Measurements from ENCODE around the gene TMEM266. TPM values are rescaled to one million over a fixed set of nuclear protein-coding genes. Genes with fewer than 3 reads are reported as not detected.

Gene TMEM266
- total RNA-seq, 4 donors from 2014 or later, result 0.19 to 0.72 (median 0.38) TPM; not detected in 1

GRCh38 chr15:76190070-76190564, 130.3 kb downstream of the TMEM266 start:
- no peak for TF ChIP-seq CTCF (IDR thresholded peaks at IDR 0.05)
- DNase-seq (ENCODE audit: low spot score) (no peak), ATAC-seq (ENCODE audit: low FRiP score) (no peak)

GRCh38 chr15:76190751-76191538, 131.2 kb downstream of the TMEM266 start:
- TF ChIP-seq CTCF (IDR thresholded peaks at IDR 0.05), result peak in 2 of 3 donors; percentile 9 to 46
- peak; percentile 57 for DNase-seq (ENCODE audit: low spot score)
- peak; percentile 72 for ATAC-seq (ENCODE audit: low FRiP score)

GRCh38 chr15:76191539-76192244, 131.9 kb downstream of the TMEM266 start:
- no peak for TF ChIP-seq CTCF (IDR thresholded peaks at IDR 0.05)
- DNase-seq (ENCODE audit: low spot score) (no peak), ATAC-seq (ENCODE audit: low FRiP score) (no peak)

GRCh38 chr15:76192715-76193114, 132.9 kb downstream of the TMEM266 start:
- DNase-seq (ENCODE audit: low spot score), result no peak
- TF ChIP-seq CTCF (IDR thresholded peaks at IDR 0.05), result no peak
- no peak for ATAC-seq (ENCODE audit: low FRiP score)

- no peak for TF ChIP-seq CTCF (IDR thresholded peaks at IDR 0.05)
- ATAC-seq (ENCODE audit: low FRiP score) (no peak), DNase-seq (ENCODE audit: low spot score) (no peak)
Observed at GRCh38 chr15:76193934-76194333, 134.1 kb downstream of the TMEM266 start.

- DNase-seq (ENCODE audit: low spot score), result no peak
- ATAC-seq (ENCODE audit: low FRiP score), result no peak
Observed at GRCh38 chr15:76195506-76196268, 135.9 kb downstream of the TMEM266 start.

More at GRCh38 chr15:76195506-76196268, 135.9 kb downstream of the TMEM266 start:
- no peak for TF ChIP-seq CTCF (IDR thresholded peaks at IDR 0.05)

All from omental fat pad (tissue), 4 donors.